ENCODE measurements around the gene LRCH1.

DNA sequence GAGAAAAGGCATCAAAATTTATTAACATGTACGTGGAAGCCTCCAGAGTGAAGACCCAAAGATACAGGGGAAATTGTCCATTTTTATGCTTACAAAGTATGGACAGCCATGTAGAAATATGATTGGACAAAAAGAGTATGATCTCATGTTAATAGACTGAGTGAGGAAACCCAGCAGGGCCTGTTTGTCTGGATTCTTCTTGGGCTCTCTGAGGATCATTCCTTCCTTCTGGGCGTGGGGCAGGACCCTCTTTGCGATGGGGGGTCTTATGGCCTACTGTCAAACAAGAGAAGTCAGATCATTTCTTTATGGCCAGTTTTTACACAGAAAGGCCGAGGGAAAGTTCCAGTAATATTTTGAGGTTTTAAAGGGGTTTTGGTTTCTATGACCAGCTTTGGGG is 133.2 kb downstream of the LRCH1 start:
- TF ChIP-seq, protein P1, sequence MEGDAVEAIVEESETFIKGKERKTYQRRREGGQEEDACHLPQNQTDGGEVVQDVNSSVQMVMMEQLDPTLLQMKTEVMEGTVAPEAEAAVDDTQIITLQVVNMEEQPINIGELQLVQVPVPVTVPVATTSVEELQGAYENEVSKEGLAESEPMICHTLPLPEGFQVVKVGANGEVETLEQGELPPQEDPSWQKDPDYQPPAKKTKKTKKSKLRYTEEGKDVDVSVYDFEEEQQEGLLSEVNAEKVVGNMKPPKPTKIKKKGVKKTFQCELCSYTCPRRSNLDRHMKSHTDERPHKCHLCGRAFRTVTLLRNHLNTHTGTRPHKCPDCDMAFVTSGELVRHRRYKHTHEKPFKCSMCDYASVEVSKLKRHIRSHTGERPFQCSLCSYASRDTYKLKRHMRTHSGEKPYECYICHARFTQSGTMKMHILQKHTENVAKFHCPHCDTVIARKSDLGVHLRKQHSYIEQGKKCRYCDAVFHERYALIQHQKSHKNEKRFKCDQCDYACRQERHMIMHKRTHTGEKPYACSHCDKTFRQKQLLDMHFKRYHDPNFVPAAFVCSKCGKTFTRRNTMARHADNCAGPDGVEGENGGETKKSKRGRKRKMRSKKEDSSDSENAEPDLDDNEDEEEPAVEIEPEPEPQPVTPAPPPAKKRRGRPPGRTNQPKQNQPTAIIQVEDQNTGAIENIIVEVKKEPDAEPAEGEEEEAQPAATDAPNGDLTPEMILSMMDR (IDR thresholded peaks at IDR 0.05; ENCODE audit: insufficient read depth, low read length), result no peak
- TF ChIP-seq GABPA (IDR thresholded peaks at IDR 0.05; ENCODE audit: low read depth), result no peak

All from HL-60 (cell line).